HG03159 (cell line): ENCODE measurements around the gene SULF2.

ENCODE experiments used
- ATAC-seq: cut with Tn5 transposase; IDR thresholded peaks from one replicate; pipeline ENCODE4 v1.9.1; 2021; ENCODE audit warnings: mild to moderate bottlenecking, moderate library complexity; ENCODE audit not compliant: unreplicated experiment

The SULF2 gene

DNA sequence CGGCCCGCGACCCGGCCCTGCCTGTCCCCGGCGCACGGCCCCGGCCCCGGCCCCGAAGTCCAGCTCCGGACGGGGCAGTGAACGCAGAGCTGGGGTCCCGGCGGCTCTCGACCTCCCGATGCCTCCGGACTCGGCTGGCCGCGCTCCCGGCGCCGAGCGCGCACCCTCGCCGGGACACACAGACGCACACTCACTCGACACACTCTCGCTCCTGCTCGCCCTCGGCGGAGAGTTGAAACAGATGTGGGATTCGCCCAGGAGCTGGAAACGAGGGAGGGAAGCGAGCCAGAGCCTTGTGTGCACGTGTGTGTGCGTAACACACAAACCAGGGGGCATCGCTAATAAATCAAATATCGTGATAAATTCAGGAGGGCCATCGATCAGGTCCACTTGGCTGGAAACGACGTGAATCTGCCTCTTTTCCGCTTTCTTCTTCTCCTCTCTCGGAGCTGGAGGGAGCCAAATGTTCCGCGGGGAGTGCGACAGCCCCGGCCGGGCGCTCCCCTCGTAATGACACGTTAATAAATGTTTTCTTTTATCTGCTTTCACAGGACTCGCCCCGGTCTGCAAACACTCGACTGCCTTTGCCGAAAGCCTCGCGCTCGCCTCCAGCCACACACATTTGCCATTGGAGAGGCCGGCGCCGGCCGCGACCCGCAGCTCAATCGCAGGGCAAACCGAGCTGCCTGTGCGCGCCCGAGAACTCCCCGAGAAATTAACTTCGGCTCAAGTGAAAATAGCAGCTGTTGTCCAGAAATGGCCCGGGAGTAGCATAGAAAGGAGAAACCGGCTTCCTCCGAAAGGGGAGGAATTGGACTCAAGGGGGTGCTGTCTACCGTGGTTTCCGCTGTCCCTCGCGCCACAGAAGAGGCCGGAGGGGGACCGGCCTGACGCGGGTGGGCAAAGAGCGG lies 828 bp upstream of the SULF2 start:
- ATAC-seq = no peak

- ATAC-seq = no peak
Measured at GRCh38 chr20:47784599-47785310, 526 bp downstream of the SULF2 start.

- no peak for ATAC-seq
Measured at GRCh38 chr20:47783828-47784598, 1.3 kb downstream of the SULF2 start.

DNA sequence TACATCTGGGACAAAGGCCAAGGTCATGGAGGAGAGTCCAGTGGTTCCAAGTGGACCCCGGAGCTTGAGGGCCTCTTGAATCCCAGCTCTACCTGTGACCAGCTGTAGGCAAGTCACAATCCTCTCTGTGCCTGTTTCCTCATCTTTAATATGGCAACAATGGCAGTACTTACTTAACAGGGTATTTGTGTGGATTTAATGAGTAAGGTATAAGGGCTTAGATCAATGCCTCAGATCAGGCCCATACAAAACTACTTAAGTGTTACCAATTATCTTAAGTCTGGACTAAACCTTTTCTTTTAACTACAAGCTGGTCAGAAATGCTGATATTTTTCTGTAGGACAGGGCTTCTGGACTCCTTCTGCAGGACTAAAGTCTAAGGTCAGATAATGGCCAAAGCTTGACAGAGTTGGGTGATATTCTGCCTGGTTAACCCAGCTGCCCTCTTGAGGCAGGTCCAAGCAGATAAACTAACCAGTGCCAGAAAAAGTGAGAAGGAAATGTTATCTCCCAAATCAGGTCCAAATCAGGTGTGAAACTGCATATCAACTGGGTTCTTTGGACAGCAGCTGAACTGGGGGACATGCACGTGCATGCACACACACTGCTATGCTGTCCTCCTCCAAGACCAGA lies 2.2 kb downstream of the SULF2 start:
- ATAC-seq = no peak

DNA sequence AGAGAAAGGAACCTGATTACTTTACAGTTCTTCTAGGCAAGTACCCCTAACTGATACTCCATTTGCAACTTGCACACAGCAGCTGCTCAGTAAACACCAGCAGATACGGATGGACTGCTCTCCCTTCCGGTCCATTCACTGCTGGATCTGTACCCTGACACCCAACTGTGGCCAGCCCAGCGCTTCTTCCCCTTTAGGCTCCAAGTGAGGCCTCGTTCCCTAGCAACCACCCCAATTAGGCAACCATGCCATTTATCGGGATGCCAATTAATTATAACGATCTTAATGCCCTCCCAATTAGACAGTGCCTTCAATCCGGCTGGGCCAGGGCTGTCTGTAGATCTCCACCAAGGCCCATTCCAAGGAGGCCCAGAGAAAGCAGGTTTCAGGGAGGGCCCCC lies 3.2 kb downstream of the SULF2 start:
- no peak for ATAC-seq

DNA sequence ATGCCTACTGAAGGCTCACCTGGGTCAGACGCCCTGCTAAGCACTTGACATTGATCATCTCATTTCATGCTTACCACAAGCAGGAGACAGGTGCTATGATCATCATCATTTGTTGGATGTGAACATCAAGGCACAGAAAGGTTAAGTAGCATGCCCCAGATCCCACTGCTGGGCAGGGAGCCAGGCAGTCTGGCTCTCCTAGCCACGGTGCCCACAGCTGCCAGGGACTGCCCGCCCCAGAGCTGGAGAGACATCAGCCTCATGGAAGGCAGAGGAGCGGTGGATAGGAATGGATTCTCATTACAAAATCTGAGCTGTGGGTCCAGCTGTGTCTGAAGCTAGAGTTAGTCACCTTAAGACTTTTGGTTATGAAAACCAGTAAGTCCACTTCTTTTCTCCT lies 3.6 kb downstream of the SULF2 start:
- no peak for ATAC-seq

- ATAC-seq = no peak
Measured at GRCh38 chr20:47780720-47781389, 4.4 kb downstream of the SULF2 start.

GRCh38 chr20:47778398-47779354 lies 6.6 kb downstream of the SULF2 start:
- ATAC-seq = no peak

DNA sequence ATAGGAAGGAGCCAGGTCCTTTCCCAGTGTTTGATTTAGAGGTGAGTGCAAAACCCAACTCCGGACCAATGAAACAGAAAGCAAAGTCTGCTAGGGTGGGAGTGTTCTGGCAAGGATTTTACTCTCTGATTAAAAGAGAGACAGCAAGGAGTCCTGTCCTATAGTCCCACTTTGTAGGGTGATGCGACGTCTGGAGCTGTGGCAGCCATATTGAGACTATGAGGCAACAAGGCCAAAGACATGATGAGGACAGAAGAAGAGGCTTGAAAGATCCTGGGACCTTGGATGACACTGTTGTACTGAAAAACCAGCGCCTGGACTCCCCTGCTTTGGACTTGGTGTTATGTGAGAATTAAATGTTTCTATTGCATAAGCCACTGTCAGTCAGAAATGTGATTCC lies 8.1 kb downstream of the SULF2 start:
- no peak for ATAC-seq

DNA sequence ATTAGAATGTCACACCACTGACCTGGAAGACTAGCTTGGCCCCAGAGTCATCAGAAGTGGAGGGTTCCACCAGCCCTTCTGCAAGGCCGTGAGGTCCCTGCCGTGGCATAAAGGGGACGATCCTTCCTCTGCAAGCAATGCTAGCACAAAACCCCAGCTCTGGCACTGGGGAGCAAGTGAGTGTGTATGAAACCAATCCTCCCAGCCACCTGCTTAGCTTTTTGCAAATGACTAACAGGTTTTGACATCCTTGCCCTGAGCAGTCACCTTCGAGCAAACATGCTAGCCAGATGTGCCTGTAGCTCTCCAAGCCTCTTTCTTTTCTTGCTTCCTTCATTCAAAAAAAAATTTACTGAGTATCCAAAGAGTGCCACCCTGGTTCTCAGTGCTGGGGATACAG lies 8.6 kb downstream of the SULF2 start:
- ATAC-seq = no peak

DNA sequence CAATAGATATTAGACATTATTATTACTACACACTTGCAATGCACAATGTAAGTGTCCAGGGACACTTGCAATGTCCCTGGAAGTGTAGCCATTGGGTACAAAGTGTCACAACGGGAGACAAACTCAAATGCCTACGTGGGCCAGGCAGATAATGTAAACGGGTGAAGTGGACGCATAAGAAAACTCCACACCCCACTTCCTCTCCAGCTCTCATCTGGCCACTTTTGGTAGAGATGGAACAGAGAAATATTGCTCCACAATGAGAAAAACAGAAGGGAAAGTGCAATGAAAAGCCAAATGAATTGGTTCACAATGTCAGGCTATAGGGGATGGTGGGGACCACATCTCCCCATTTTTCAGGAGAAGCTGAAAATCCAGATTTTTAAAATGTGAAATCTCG lies 9.4 kb downstream of the SULF2 start:
- no peak for ATAC-seq

DNA sequence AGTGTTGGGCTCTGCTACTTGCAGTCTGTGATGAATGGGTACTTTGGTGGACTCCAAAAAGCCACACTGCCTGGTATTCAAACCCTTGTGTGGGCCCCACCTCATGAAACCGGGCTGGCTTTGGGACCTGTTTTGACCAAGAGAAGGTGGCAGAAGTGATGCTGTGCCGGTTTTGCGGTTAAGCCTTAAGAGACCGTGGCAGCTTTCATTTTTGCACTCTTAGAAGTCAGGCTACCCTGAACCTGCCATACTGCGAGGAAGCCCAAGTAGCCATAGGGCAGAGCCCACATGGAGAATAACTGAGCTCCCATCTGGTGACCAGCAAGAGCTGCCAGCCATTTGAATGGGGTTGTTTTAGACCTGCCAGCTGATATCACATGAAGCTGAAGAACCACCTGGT lies 10.2 kb downstream of the SULF2 start:
- no peak for ATAC-seq

DNA sequence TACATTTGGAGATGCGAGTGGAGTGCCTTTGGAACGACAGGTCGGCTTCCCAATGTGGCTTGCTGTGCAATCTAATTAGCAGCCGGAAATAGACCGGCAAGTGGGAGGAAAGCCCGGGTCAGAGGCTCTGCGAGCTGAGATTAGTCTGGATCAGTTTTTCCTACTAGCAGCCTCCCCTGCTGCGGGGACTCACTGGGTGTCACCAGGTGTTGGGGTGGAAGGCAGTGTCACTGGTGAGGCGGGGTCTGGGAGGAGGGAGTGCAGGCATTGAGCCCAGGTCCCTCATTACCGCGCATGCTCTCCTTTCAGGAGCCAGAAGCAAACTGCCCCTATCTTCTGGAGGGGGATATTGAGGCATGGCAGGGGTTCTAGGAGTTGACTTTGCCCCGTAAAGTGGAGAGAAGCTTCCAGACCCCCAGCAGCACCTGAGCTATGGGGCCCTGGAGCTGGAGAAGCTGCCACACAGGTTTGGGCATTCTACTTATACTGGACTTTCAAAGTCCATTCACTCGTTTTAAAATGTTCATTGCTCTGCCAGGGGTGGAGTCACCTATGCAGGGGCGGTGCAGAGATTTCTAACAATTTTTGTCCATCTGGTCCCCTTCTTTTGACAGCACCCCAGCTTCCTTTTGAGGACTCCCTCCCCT lies 11.0 kb downstream of the SULF2 start:
- ATAC-seq = no peak

DNA sequence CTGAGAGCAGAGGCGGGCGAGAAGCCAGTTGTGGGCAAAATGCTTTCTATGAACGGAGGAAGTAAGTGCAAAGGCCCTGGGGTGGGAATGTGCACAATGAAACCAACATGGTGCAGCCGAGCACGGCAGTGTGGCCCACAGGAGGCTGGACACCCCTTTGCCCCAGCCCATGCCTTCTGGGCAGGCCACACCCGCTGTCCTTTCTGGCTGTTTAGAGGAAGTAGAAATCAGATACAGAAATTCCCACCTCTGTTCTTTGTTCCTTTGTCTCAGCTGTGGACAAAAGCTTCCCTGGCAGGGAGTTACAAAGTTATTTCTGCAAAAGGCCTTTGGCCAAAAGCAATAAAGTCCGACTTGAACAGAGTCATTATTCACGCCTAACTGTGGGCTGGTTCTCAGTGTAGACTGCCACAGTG lies 11.9 kb downstream of the SULF2 start:
- ATAC-seq = no peak

GRCh38 chr20:47770935-47771334 lies 14.3 kb downstream of the SULF2 start:
- no peak for ATAC-seq

DNA sequence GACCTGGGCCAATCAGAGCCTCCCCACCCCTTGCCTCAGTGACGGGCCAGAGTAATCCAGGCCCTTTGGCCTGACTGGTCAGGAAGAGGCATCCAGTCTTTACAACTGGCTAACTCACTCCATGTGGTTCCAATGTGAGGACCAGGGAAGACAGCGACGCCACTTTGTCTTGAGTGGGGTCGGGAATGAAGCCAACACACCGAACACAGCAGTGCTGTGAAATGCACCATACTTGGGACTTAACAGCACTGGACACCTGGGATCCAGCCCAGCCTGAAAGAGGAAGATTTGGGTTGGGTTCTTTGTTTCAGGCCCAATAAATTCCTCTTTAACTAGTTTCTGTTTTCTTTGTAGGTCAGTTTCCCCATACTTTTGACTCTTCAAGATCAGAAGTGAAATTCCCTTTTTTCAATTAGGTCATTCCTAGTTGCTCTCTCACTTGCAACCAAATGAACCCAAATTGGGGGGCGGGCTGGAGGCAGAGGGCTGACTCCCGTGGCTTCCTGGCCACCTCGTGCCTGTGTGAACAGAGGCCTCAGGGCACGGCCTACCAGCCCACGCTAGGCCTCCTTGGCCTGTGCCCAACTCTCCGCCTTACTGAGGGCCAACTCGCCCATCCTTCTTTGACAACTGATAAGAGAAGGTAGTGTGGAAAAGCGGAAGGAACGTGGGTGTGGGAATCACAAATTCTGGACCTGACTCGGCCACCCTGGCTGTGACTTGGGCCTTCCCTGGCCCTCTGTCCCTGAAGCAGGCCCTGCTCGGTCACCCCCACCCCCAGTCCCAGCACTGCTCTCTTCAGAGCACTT lies 17.1 kb downstream of the SULF2 start:
- ATAC-seq = no peak

DNA sequence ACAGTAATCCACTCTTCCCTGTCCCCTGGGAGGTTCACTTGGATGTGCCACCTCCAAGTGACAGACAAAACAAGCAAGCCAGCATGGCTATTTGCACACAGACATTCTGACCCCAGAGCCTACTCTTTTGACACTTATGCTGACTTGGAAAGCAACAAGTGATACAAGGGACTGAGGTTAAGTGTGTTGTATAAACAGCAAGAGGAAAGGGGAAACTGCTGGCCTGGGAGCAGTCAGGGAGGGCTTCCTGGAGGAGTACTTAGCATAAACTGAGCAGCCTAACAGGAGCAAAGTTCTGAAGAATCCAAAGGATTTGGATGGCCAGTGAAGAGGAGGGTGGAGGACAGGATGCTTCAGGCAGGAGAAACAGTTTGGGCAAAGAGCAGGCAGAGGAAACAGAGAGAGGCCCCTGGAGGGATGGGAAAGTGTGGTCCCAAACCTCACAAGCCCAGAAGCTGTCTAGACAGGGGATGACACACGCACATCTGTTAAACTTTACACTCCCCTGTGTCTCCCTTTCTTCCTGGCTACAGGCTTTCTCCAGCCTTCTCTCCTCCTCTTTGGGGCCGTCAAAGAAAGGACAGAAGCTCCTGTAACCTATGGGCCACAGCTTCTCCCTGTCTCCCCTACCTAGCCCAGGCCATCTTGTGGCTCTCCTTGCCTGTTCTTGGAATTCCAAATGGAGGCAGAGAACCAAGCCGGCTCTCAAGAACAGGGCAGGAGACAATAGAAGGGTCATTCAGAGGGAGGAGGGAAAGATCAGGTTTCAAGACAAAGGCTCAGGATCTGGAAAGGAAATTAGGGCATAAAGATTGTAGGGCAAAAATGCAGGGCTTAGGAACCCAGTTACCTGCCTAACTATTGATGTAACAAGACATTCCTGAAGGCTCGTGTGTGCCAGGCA lies 19.3 kb downstream of the SULF2 start:
- ATAC-seq = no peak
